ENCODE results near the gene FBXO10.
"Not testable (repeated sequence)": the region's sequence is repeated elsewhere in the genome, so short reads cannot be mapped to it uniquely, and the experiment has no call there.

FBXO10 gene

GRCh38 chr9:37510053-37510452 is 66.1 kb downstream of the FBXO10 start:
- DNase-seq, result not testable (repeated sequence)

GRCh38 chr9:37509536-37509935 is 66.6 kb downstream of the FBXO10 start:
- DNase-seq, result no peak

- no peak for DNase-seq
Observed at GRCh38 chr9:37508834-37509206, 67.4 kb downstream of the FBXO10 start.

- no peak for DNase-seq
Observed at GRCh38 chr9:37508135-37508833, 67.9 kb downstream of the FBXO10 start.

GRCh38 chr9:37507566-37508134 is 68.5 kb downstream of the FBXO10 start:
- DNase-seq, result no peak

GRCh38 chr9:37504605-37505004 is 71.6 kb downstream of the FBXO10 start:
- DNase-seq, result no peak

- no peak for DNase-seq
Observed at GRCh38 chr9:37503736-37504135, 72.4 kb downstream of the FBXO10 start.

- DNase-seq, result no peak
Observed at GRCh38 chr9:37501957-37502596, 74.1 kb downstream of the FBXO10 start.

- DNase-seq, result no peak
Observed at GRCh38 chr9:37499297-37499696, 76.9 kb downstream of the FBXO10 start.

- DNase-seq, result no peak
Observed at GRCh38 chr9:37498457-37498856, 77.7 kb downstream of the FBXO10 start.

GRCh38 chr9:37497320-37497719 is 78.9 kb downstream of the FBXO10 start:
- DNase-seq, result no peak

GRCh38 chr9:37496020-37496419 is 80.2 kb downstream of the FBXO10 start:
- no peak for DNase-seq

- DNase-seq, result no peak
Observed at GRCh38 chr9:37495571-37495970, 80.6 kb downstream of the FBXO10 start.

- DNase-seq, result no peak
Observed at GRCh38 chr9:37491939-37492338, 84.2 kb downstream of the FBXO10 start.

GRCh38 chr9:37486616-37487548 is 89.3 kb downstream of the FBXO10 start:
- no peak for DNase-seq

- no peak for DNase-seq
Observed at GRCh38 chr9:37486256-37486615, 89.9 kb downstream of the FBXO10 start.

GRCh38 chr9:37485389-37486255 is 90.6 kb downstream of the FBXO10 start, which contains the start of gene POLR1E:
POLR1E (plus strand) TSS chr9:37485948; CDS start chr9:37486048, 100 bp downstream.
- peak; percentile 93 for DNase-seq

GRCh38 chr9:37480759-37481158 is 95.4 kb downstream of the FBXO10 start:
- DNase-seq, result no peak

- not testable (repeated sequence) for DNase-seq
Observed at GRCh38 chr9:37477987-37478619, 98.1 kb downstream of the FBXO10 start.

- DNase-seq, result not testable (repeated sequence)
Observed at GRCh38 chr9:37477443-37477842, 98.7 kb downstream of the FBXO10 start.

GRCh38 chr9:37476930-37477329 is 99.2 kb downstream of the FBXO10 start:
- no peak for DNase-seq

- DNase-seq, result no peak
Observed at GRCh38 chr9:37474438-37474837, 101.7 kb downstream of the FBXO10 start.

Data from activated gamma-delta T cell (primary cell).